Natural killer cell (primary cell): ENCODE data around the gene CHTF8. TPM values are rescaled to one million over a fixed set of nuclear protein-coding genes. Genes with fewer than 3 reads are reported as not detected.

Experiments
- ATAC-seq, 3 donors: fragments of 150-1000 bp in 2 of 3; fragments of 200-7000 bp in 1 of 3; cut with Tn5 transposase; 1 replicate in 1 of 3; 2 replicates in 2 of 3; pipeline ENCODE4 v1.10.0; 2021; ENCODE audit warnings: mild to moderate bottlenecking in 2 of 3, moderate library complexity in 2 of 3
- DNase-seq, 2 donors: peaks; one replicate each; pipeline versions ENCODE4 v3.0.0 to v3.0.0-alpha.2; 2013 to 2021; ENCODE audit warnings: mixed read lengths in 1 of 2
- H3K27ac ChIP-seq: one replicate; pipeline ENCODE4 v1.5.1; 2013; ENCODE audit warnings: mild to moderate bottlenecking, low read length
- H3K27me3 ChIP-seq: one replicate; pipeline ENCODE4 v1.6.1; 2013; ENCODE audit warnings: low read length; ENCODE audit not compliant: control insufficient read depth, insufficient read depth
- H3K36me3 ChIP-seq: one replicate; pipeline ENCODE4 v1.6.1; 2013; ENCODE audit warnings: low read length; ENCODE audit not compliant: control insufficient read depth, insufficient read depth
- H3K4me1 ChIP-seq: one replicate; pipeline ENCODE4 v1.6.1; 2013; ENCODE audit warnings: low read length; ENCODE audit not compliant: control insufficient read depth, insufficient read depth
- H3K4me3 ChIP-seq: one replicate; pipeline ENCODE4 v1.5.1; 2013; ENCODE audit warnings: low read length
- H3K9me3 ChIP-seq: one replicate; pipeline ENCODE4 v1.6.1; 2013; ENCODE audit warnings: low read length; ENCODE audit not compliant: control insufficient read depth, insufficient read depth
- H3K27ac Mint-ChIP-seq, 2 donors: one replicate each; pipeline ENCODE4 v1.8.0; 2022; ENCODE audit warnings: mild to moderate bottlenecking in 2 of 2, mixed read lengths in 2 of 2, moderate library complexity in 1 of 2
- H3K27me3 Mint-ChIP-seq, 2 donors: one replicate each; pipeline ENCODE4 v1.8.0; 2022; ENCODE audit warnings: low read depth in 2 of 2, mixed read lengths in 2 of 2
- H3K36me3 Mint-ChIP-seq: one replicate; pipeline ENCODE4 v1.8.0; 2022; ENCODE audit warnings: mixed read lengths
- H3K4me1 Mint-ChIP-seq, 2 donors: one replicate each; pipeline ENCODE4 v1.8.0; 2022; ENCODE audit warnings: mixed read lengths in 2 of 2
- H3K4me3 Mint-ChIP-seq: one replicate; pipeline ENCODE4 v1.8.0; 2022; ENCODE audit warnings: mild to moderate bottlenecking, moderate library complexity, mixed read lengths
- H3K9me3 Mint-ChIP-seq, 2 donors: one replicate each; pipeline ENCODE4 v1.8.0; 2022; ENCODE audit warnings: mixed read lengths in 2 of 2
- WGBS: methylation state at CpG from one replicate; pipeline ENCODE4 v1.1.7; 2013; ENCODE audit warnings: missing lambda C conversion rate; ENCODE audit not compliant: insufficient coverage; 5-methylcytosine and 5-hydroxymethylcytosine counted together
- intact Hi-C: fragments of 100-400 bp; cut with micrococcal nuclease; formaldehyde crosslinking; loops from one replicate; pipeline ENCODE4 v1.14.2; 2022
- total RNA-seq, 4 donors: library from RNA; stranded (reverse); fragments of 120-200 nt in 1 of 4; gene quantifications; one replicate each; pipeline versions ENCODE4 v1.2.3 to v1.2.4, GENCODE V29; 2013 to 2022
- TF ChIP-seq, protein P1 (sequence below): fragments of 200-600 bp; IDR thresholded peaks from one replicate; pipeline ENCODE4 v1.8.0; 2022; ENCODE audit warnings: antibody characterized with exemption

The CHTF8 gene, protein sequence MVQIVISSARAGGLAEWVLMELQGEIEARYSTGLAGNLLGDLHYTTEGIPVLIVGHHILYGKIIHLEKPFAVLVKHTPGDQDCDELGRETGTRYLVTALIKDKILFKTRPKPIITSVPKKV
- 10 to 100 TPM; 45.7 to 76.5 (median 74.2) TPM for total RNA-seq
- 52.6 TPM for total RNA-seq (2013)

DNA sequence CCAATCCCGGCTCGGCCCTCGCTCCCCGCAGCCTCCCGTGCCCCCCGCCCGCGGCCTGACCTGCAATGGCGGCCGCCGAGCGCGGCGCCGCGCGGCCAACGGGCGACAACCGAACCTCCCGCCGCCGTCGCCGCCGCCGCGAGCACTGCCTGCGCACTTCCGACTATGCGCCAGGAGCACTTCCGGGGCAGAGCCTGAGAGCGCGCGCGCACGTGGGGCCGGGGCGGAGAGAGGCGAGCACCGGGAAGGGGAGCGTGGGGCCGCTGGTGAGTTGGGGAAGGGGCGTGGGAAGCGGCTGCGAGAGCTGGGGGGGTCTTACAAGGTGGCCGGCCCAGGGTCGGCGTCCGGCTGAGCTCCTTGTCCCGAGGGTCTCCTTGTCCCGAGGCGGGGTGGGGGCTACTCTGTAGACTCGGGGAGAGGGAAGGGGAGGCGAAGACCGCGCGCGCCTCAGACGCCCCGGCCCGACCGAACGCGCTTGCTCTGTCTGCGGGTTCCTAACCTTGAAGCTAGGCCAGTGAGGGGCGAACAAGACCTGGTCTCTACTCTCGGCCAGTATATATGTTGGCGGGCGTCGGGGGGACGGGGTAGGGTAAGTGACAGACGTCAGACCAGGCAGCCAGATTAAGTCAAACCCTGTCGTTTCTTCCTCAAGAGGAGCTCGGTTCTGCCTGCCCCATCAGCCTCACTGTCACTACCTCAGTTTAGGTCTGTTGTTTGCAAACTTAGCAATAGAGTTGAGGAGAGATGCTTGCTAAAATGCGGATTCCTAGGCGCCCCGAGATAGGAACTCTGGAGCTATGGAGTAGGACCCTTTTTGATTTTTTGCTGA is at the start of gene CHTF8, which contains the start of gene UTP4:
TSS of gene CHTF8 (minus strand) at position 165 of the 829 bp plus-strand sequence. CDS start 11,130 bp downstream, outside the sequence.
TSS of gene UTP4 (plus strand) at position 226 of the 829 bp plus-strand sequence. CDS start 811 bp downstream, outside the sequence.
- ATAC-seq (peak; percentile 90 to 96 (median 95)), DNase-seq (peak; percentile 82 to 91)
- intact Hi-C loops, result no loop called here
- Mint-ChIP-seq H3K9me3 (no peaks in the 10 kb centered on the region), H3K4me1 (peaks cover 42 to 48% of the 10 kb centered on the region in 2 donors), H3K36me3 (no peaks in the 10 kb centered on the region), H3K27me3 (no peaks in the 10 kb centered on the region), H3K4me3 (peak within 1 kb of the TSS; percentile 94), H3K27ac (peak within 1 kb of the TSS; percentile 80 to 93)
- H3K9me3 ChIP-seq, result no peaks in the 10 kb centered on the region
- peak within 1 kb of the TSS; percentile 82 for H3K27ac ChIP-seq
- H3K4me3 ChIP-seq, result peak within 1 kb of the TSS; percentile 86
- under 1% methylated on average over 78 of the region's 78 CpGs for WGBS
- TF ChIP-seq, protein P1, sequence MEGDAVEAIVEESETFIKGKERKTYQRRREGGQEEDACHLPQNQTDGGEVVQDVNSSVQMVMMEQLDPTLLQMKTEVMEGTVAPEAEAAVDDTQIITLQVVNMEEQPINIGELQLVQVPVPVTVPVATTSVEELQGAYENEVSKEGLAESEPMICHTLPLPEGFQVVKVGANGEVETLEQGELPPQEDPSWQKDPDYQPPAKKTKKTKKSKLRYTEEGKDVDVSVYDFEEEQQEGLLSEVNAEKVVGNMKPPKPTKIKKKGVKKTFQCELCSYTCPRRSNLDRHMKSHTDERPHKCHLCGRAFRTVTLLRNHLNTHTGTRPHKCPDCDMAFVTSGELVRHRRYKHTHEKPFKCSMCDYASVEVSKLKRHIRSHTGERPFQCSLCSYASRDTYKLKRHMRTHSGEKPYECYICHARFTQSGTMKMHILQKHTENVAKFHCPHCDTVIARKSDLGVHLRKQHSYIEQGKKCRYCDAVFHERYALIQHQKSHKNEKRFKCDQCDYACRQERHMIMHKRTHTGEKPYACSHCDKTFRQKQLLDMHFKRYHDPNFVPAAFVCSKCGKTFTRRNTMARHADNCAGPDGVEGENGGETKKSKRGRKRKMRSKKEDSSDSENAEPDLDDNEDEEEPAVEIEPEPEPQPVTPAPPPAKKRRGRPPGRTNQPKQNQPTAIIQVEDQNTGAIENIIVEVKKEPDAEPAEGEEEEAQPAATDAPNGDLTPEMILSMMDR, result no peak
- H3K4me1 ChIP-seq, result peaks cover 12% of the 10 kb centered on the region
- H3K36me3 ChIP-seq, result peaks cover 9% of the 10 kb centered on the region
- H3K27me3 ChIP-seq, result no peaks in the 10 kb centered on the region

DNA sequence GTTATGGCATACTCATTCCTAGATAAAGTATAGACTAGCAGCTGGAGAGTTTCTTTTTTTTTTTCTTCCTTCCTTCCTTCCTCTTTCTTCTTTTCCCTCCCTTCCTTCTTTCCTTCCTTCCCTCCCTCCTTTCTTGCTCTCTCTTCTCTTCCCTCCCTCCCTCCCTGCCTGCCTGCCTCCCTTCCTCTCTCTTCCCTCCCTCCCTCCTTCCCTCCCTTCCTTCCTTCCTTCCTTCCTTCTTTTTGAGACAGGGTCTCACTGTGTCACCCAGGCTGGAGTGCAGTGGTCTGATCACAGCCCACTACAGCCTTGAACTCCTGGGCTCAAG is 47.6 kb upstream of the CHTF8 start:
- H3K27ac Mint-ChIP-seq, result no peak overlapping the region
- H3K36me3 Mint-ChIP-seq, result no peaks in the 10 kb centered on the region
- DNase-seq (no peak), ATAC-seq (no peak)
- peaks cover 13% of the 10 kb centered on the region for H3K4me1 ChIP-seq
- no peaks in the 10 kb centered on the region for H3K9me3 Mint-ChIP-seq
- H3K27me3 Mint-ChIP-seq, result no peaks in the 10 kb centered on the region
- H3K27me3 ChIP-seq, result no peaks in the 10 kb centered on the region
- no peak overlapping the region for H3K4me3 ChIP-seq
- H3K36me3 ChIP-seq, result no peaks in the 10 kb centered on the region
- TF ChIP-seq, protein P1, result no peak
- H3K9me3 ChIP-seq, result no peaks in the 10 kb centered on the region
- peaks cover 15 to 17% of the 10 kb centered on the region in 2 donors for H3K4me1 Mint-ChIP-seq
- intact Hi-C loops, result no loop called here
- H3K27ac ChIP-seq, result no peak overlapping the region
- no peak overlapping the region for H3K4me3 Mint-ChIP-seq

DNA sequence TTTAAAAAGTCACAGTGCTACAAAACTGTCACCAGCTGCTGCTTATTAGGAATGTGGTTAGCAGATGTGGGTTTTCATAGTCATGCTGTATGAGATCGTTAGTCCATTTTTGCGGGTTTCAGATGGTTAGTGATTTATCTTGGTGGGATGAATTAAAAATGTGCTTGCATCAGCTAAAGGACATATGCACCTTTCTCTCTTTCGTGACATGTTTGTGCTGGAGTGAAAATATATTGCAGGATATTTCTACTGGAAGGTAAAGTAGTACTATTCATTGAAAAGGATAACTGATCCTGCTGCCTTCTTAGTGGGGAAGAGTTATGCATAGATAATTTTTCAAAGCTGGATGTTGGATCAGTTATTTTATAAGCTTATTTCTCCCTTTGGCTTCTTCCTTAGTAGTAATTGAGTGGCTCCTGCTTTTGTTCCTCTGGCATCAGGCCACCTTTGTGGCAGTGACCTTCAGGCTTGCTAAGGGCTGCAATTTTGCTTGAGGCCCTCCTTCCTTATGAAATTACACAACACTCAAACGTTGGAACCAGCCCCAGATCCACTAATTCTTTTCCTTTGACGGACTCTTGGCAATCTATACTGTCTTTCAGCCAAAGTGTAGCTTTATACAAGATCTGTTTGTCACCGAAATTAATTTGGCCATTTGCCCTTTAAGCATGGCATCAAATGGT is 47.1 kb upstream of the CHTF8 start:
- H3K27ac Mint-ChIP-seq, result no peak overlapping the region
- TF ChIP-seq, protein P1, result no peak
- peaks cover 8% of the 10 kb centered on the region for H3K4me1 ChIP-seq
- H3K36me3 Mint-ChIP-seq, result no peaks in the 10 kb centered on the region
- no peaks in the 10 kb centered on the region for H3K27me3 ChIP-seq
- DNase-seq (no peak), ATAC-seq (no peak)
- no peaks in the 10 kb centered on the region for H3K36me3 ChIP-seq
- H3K9me3 ChIP-seq, result no peaks in the 10 kb centered on the region
- H3K4me3 Mint-ChIP-seq, result no peak overlapping the region
- H3K27ac ChIP-seq, result no peak overlapping the region
- peaks cover 9 to 13% of the 10 kb centered on the region in 2 donors for H3K4me1 Mint-ChIP-seq
- no peaks in the 10 kb centered on the region for H3K27me3 Mint-ChIP-seq
- intact Hi-C loops, result no loop called here
- H3K4me3 ChIP-seq, result no peak overlapping the region
- no peaks in the 10 kb centered on the region for H3K9me3 Mint-ChIP-seq
- WGBS, result 32% methylated on average over 6 of the region's 6 CpGs
